Measurements from ENCODE around the gene PPP1R26. TPM values are rescaled to one million over a fixed set of nuclear protein-coding genes. Genes with fewer than 3 reads are reported as not detected.

Gene PPP1R26
- total and polyA plus RNA-seq, 2 of the 8 experiments (the other 6 are each of a cell fraction or from before 2014, with no cell fraction given) = 9.8 to 32.7 TPM

GRCh38 chr9:135443797-135444425, 35.7 kb upstream of the PPP1R26 start:
- Histone ChIP-seq H3K9me3 (ENCODE audit: insufficient read depth in 2 of 2, low read depth in 1 of 2, low read length in 1 of 2) (no peaks in the 10 kb centered on the region), H2BK15ac (ENCODE audit: low read length) (no peak overlapping the region), H3K23ac (ENCODE audit: insufficient read length) (no peak overlapping the region), H3K4me2 (ENCODE audit: insufficient read depth in 1 of 2, low read depth in 2 of 2, low read length in 2 of 2) (no peak overlapping the region), H3K4me1 (replicated peaks in 1 of 4; ENCODE audit: control insufficient read depth in 3 of 4, insufficient read depth in 4 of 4, low read length in 3 of 4) (no peaks in the 10 kb centered on the region; a peak in 2 of 7 replicates), H3K4me3 (ENCODE audit: extremely low read depth in 1 of 4, insufficient read depth in 2 of 4, low read depth in 3 of 4, low read length in 4 of 4) (no peak overlapping the region), H3K9ac (replicated peaks in 1 of 4; ENCODE audit: extremely low read depth in 1 of 4, low read depth in 3 of 4, low read length in 3 of 4) (no peak overlapping the region), H2AK5ac (ENCODE audit: low read depth, low read length) (no peak overlapping the region), H3K79me2 (ENCODE audit: control insufficient read depth in 1 of 2, insufficient read depth in 2 of 2, low read length in 2 of 2) (no peaks in the 10 kb centered on the region), H3K27ac (ENCODE audit: low read depth, low read length) (no peak overlapping the region), H3K36me3 (ENCODE audit: control insufficient read depth in 2 of 4, insufficient read depth in 4 of 4, low read length in 3 of 4) (no peaks in the 10 kb centered on the region), H2BK120ac (replicated peaks; ENCODE audit: low read depth, low read length) (no peak overlapping the region), H2BK12ac (ENCODE audit: low read depth, low read length) (no peak overlapping the region), H4K91ac (replicated peaks; ENCODE audit: insufficient read length, low read length) (no peak overlapping the region), H4K20me1 (replicated peaks in 1 of 2; ENCODE audit: control insufficient read depth in 1 of 2, insufficient read depth in 2 of 2, low read length in 2 of 2) (no peaks in the 10 kb centered on the region), H2BK5ac (ENCODE audit: low read depth, low read length) (0 out of 2 replicates have a peak overlapping the region, but pooled peaks have one; percentile 18), H2AFZ (ENCODE audit: low read length) (no peak overlapping the region), H3K56ac (replicated peaks; ENCODE audit: insufficient read length, low read depth, low read length) (no peak overlapping the region), H3K27me3 (replicated peaks in 1 of 4; ENCODE audit: control insufficient read depth in 3 of 4, extremely low read depth in 1 of 4, insufficient read depth in 3 of 4, low read length in 3 of 4) (no peaks in the 10 kb centered on the region), H2BK20ac (ENCODE audit: low read length) (no peak overlapping the region), H3K14ac (ENCODE audit: insufficient read length) (no peak overlapping the region), H4K8ac (ENCODE audit: extremely low read depth, insufficient read depth, low read length) (0 out of 2 replicates have a peak overlapping the region, but pooled peaks have one; percentile 46), H3K4ac (replicated peaks; ENCODE audit: insufficient read length, low read depth, low read length) (no peak overlapping the region), H3K79me1 (ENCODE audit: low read depth, low read length) (no peaks in the 10 kb centered on the region), H3K18ac (ENCODE audit: extremely low read depth, low read length) (no peak overlapping the region), H3K23me2 (ENCODE audit: low read depth, low read length) (no peaks in the 10 kb centered on the region), H4K5ac (ENCODE audit: insufficient read length, low read depth, low read length) (no peak overlapping the region)
- ChIA-PET POLR2A (ENCODE audit: partially characterized antibody) (no interaction called here), CTCF (ENCODE audit: partially characterized antibody) (interaction anchor here (0.7 to 1.2 kb wide), 3 partner anchors 10 to 61 kb away, joined by 3 to 5 read pairs (median 3); no protein-coding TSS in a partner anchor)
- FAIRE-seq = no peak
- no peak for DNase-seq (ENCODE audit: low read depth in 1 of 2, low spot score in 2 of 2)
- 88% methylated on average over 28 of the region's 28 CpGs; no CpG with 5 or more reads in 1 of the 2 experiments for WGBS, 2 experiments (ENCODE audit: extremely low coverage in 1 of 2, insufficient coverage in 1 of 2, insufficient read length in 1 of 2, insufficient replicate concordance in 2 of 2, low coverage in 1 of 2, low lambda C conversion rate in 2 of 2, missing lambda C conversion rate in 1 of 2)
- TF ChIP-seq BCL11A (IDR thresholded peaks at IDR 0.05; ENCODE audit: low read depth in 2 of 2, low read length in 2 of 2) (no peak), RXRA (IDR thresholded peaks at IDR 0.05; ENCODE audit: insufficient read depth, low read depth, low read length) (no peak), MAFK (IDR thresholded peaks at IDR 0.05; ENCODE audit: low read depth, low read length) (no peak), GTF2F1 (IDR thresholded peaks at IDR 0.05; ENCODE audit: borderline replicate concordance, low read depth, low read length) (no peak), RFX5 (IDR thresholded peaks at IDR 0.05; ENCODE audit: borderline replicate concordance, low read depth, low read length) (no peak), KDM5A (IDR thresholded peaks at IDR 0.05; ENCODE audit: low read length) (no peak), SAP30 (IDR thresholded peaks at IDR 0.05; ENCODE audit: insufficient read depth, insufficient replicate concordance, low read length) (no peak), MAX (IDR thresholded peaks at IDR 0.05) (no peak), JUN (IDR thresholded peaks at IDR 0.05; ENCODE audit: low read depth, low read length) (no peak), RNF2 (IDR thresholded peaks at IDR 0.05; ENCODE audit: borderline replicate concordance, low read depth, low read length, missing control alignments, poor library complexity, severe bottlenecking) (no peak), ZNF274 (IDR thresholded peaks at IDR 0.05; ENCODE audit: borderline replicate concordance, extremely low read depth, low read length) (no peak), RBBP5 (IDR thresholded peaks at IDR 0.05; ENCODE audit: borderline replicate concordance, low read depth, low read length) (no peak), TBP (IDR thresholded peaks at IDR 0.05; ENCODE audit: low read depth, low read length) (no peak)
